ENCODE results near the gene PRELID3B.

Gene PRELID3B

DNA sequence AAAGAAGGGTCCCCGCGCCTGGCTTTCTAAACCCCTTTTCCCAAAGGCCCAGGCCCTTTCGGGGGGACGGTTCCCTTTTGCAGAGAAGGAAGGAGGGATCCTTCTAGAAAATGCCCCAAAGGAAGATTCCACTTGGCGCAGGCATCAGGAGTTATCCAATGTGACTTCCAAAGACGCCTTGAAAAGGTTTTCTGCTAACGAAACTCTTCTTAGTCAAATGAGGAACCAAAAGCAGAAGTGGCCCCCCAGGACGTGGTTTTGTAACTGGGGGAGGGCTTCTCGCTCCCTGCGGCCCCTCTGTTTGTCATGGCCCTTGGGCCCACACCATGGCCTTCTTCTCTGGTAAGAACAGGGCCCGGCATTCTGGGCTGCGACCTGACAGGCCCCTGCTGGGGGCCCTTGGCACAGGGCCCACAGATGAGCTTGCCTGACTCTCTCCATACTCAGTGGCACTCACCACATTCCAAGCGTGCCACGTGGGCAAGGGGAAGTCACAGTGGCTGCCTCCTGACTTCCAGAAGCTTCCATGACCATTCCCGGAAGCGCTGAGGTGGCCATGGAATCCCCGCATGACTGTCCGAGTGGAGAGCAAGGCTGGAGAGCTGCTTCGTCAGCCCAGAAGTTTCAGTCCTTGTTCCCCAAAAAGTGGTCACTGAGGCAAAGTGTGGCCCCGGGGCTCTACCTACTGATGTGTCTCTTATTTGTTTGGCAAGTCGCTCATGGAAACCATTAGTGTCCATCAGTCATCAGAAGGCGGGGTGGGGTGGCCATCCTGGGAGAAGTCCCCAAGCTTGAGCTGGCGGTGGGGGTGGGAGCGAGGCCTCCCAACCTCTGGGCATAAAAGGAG, 34.7 kb downstream of the PRELID3B start:
- no peak for DNase-seq

DNA sequence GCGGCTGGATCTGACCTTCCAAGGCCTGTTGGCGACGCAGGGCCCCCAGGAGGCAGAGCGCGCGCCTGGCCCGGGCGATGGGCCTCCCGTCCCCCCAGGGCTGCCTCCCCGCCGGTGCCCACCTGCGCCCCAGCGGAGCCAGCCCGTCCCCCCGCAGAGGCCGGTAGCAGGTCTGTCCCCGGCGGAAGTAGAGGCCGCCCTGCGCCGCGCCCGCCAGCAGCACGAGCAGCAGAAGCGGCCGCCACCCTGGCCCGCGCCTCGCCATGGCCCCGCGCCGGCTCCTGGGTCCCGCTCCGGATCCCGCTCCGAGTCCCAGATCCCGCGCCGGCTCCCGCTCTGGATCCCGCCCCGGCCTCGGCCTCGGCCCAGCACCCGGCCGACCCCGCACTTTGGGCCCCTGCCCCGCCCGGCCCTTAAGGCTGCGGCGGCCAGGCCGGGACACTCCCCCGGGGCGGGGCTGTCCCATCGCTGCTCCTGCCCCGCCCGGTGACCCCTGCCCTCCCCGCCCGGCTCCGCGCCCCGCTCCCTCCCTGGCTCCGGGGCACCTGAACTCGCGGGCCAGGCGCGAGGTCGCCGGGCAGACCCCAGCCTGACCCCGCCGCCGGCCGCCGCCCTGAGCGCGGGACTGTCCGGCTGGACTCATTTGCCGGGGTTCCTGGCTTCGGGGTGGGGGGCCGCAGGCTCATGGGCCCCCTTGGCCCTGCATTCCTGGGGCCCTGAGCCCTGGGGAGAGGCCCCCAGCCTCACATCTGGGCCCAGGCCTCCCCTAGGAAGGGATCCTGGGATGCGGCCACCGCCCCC, 35.5 kb downstream of the PRELID3B start, which contains the start of gene CTSZ:
CTSZ (minus strand) TSS at position 391 of the 801 bp plus-strand sequence; CDS start at position 265, 126 bp downstream.
- DNase-seq: peak; percentile 80

DNA sequence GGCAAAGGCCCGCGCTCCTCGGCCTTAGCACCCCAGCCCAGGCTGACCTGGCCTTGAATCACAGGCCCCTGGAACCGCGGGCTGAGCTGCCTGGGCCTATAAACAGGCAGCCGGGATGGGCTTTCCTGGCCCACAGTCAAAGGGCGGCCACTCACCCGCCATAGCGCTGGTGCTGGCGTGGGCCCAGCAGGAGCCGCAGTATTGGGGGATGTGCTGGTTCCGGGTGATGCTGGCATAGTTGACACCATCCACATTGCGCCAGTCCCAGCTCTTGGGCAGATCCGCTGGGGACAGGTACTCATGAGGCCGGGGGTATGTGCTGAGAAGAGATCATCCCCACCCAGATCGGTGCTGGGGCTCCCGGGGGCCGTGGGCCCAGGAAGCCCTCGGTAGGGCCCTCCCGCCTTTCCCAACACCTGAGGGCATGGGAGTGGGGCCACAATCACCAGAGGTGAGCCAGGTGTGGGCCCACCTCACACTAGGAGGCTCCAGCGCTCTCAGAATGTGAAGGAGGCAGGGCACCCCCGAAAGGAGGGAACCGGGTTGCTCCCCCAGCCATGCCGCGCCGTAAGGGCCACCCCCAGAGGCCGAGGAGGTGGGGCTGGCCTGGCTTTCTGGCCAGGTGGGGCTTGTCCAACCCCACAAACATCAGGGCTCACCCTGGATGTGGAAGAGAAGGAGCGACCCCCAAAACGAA, 36.3 kb downstream of the PRELID3B start:
- DNase-seq: no peak

DNA sequence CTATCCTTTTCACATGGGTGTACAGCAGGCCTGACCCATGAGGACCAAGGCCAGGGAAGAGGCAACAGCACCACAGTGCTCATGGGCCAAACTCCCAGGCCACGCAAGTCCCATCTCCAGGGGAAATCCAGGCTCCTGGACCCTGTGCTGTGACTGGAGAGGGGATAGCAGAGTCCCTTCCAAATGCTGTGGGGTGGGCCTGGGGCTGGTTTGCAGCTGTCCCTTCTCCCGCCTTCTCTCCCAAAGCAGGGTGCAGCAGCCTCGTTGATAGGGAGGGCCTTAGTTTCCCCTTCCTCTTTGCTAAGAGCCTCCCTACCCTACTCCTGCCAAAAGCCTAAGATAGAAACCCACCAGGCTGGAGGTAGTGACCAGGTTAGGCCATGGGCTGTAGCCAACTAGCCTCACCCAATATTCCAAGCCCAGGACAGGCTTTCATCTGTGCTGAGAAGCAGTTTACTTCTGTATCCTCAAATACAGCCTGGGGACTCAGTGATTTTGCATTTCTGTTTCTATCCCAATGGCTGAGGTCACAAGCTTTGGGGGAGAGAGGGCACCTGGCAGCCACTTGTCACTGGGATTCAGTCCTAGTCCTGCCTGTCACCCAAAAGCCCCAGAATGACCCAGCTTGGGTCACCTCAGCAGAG, 36.9 kb downstream of the PRELID3B start:
- no peak for DNase-seq

DNA sequence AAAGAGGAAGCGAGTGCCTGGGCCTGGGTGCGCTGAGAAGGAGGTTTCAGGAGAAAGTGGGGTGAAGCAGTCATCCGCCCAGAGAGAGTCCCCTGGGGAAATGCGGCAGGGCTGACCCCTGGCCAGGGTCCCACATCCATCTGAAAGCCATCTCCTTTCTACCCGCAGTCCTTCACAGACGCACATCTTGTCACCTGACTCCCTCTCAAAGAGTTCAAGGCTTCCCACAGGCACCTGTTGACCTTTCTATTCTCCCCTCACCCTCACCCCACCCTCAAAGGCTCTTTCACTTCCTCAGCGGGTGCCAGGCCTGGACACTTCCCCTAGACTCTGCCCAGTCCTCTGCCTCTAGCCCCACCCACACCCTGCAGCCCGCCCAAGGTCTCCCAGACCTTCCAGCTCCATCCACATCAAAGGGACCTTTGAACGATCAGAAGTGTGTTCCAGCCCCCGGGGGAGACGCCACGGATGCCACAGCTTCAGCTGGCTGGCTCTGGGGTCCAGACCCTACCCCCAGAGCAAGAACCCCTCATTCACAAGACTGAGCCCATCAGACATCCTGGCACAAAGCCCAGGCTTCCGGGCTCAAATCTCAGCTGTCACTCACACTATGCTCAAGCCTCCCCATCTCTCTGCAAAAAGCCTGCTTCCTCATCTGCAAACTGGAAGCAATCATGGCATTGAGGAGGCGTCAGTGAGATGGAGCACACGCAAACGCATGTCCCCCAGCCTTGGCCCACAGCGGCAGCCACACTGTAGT, 37.6 kb downstream of the PRELID3B start:
- no peak for DNase-seq

DNA sequence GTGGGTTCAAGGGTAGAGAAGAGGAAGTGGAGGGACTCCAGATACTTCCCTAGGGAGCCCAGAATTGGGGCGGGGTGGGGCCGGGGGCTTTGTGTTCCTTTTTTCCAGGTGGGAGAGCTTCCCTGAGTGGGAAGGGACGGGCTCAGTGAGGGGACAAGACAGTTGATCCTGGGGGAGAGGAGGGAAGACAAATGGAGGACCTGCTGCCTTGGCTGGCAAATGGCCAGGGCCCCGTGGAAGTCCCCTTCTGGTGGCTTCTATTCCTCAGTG, 38.2 kb downstream of the PRELID3B start:
- no peak for DNase-seq

DNA sequence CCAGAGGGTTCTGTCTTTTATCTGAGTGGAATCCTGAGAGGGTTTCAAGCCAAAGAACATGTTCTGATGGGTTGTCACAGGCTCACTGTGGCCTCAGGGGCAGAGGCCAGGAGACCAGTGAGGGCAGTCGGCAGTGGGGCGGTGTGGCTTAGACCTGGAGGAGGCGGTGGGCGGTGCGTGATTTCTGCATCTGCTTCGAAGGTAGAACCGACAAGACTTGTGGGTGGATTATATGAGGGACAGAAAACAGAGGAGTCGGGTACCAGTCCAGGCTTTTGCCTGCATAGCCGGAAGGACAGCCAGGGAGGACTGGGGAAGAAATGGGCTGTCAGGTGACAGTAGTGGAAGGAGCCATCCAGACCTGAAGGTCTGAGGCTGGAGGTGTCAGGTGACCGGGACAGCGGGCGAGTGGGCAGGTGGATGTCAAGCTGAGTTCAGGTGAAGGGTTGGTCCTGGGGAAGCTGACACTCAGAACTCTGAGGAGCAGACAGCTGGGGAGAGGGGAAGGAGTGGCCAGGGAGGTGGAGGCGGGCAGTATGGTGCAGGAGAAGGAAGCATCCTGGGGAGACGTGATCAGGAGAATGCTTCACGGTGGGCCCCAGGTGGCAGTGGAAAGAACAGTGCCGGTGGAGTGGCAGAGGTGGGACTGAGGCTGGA, 38.6 kb downstream of the PRELID3B start:
- no peak for DNase-seq

DNA sequence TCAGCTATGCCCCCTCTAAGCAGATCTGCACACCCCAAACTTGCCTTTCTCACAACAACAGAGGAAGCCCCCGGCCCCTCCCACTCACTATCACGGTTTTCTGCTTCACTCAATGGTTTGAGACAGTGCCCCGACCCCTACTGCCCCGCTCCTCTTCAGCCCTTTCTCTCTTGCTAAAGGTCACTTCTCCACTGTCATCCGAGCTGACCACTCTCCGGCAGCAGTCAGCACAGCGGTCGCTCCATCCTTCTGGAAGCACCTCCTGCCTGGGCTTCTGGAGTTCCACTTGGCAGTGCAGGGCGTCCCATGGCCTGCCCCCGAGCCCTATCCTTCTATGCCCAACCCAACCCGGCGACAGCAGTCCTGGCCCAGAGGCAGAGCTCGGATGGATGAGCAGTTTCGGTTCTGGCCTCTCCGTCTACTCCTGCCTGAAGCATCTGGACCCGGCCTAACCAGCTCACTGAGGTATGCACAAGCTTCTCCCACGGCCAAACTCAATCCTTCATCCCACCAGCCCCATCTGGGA, 39.6 kb downstream of the PRELID3B start:
- no peak for DNase-seq

DNA sequence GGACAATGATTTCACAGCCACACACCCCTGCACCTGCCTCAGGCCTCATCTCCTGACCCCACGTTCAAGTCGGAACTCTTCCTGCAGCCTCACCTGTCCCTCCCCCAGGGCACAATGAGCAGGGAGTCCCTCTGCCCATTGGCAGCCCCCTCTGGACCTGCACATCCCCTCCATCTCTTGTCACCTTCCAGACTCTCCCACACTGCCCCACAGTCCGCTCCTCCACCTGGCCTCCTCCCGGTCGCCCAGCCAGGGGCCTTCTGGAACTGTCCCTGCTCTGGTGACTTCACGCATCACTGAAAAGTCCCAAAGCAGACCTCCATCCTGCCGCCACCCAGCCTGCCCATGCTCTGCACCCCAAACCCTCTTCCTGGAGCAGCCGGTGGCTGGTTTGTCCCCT, 40.2 kb downstream of the PRELID3B start:
- DNase-seq: no peak

DNA sequence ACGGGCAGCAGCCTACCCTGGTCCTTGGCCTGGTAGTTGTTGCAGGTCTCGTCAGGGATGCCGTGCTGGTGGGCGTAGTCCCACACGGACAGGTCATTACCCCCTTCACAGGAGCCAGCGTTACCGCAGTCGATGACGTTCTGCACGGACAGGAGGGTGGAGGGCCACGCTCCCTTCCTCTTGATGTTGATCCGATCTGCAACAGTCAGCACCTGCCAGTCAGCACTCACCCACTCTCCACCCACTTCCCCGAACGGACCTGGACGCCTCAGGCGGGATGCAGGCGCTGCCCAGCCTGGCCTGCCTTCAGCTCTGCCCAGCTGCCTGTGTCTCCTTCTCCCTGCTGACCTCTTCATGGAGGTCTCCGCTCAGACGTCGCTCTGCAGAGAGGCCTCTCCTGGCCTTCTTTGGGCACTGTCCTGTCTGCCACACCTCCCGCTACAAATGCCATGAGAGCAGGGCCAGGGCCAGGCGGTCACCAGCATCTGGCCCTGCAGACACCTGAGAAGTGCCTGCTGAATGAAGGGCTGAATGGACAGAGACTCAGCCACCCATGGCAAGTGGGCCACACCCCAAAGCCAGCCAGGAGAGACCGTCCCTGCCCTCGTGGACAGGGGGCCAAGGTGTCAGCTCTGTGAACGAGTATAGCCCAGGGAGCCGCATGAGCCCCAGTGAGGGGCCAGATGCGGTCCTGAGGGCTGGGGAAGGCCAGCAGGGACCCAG, 41.0 kb downstream of the PRELID3B start:
- no peak for DNase-seq

DNA sequence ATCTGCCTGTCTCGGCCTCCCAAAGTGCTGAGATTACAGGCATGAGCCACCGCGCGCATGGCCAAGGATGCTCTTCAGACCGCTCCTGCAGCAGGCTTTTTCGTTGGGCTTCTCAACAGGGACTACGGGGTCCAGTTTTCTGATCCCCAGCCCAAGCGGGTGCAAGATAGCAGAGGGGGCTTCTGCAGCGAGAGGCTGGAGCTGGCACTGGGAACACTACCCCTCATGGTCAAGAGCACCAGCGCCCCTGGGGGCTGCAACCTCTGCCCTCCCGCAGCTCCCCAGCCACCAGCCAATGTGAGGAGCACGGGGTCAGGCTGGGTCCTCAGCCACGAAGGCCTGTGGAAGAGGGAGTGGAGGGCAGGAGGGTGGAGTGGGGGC, 41.5 kb downstream of the PRELID3B start:
- DNase-seq: no peak

DNA sequence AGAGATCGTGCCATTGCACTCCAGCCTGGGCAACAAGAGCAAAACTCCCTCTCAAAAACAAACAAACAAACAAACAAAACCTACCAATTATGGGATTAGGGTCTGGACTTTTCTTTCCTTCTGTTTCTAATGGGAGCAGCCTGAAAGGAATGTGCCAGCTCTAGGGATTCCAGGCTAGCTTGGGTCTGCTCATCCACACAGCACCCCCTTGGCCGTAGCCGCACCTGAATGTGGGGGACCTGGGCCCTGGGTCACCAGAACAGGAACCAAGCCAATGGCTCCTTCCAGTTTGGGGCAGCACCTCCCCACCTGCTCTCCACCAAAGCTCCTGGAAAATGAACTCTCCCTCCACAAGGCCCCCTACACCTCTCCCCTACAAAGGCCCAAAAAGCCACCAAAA, 42.3 kb downstream of the PRELID3B start:
- DNase-seq: no peak

DNA sequence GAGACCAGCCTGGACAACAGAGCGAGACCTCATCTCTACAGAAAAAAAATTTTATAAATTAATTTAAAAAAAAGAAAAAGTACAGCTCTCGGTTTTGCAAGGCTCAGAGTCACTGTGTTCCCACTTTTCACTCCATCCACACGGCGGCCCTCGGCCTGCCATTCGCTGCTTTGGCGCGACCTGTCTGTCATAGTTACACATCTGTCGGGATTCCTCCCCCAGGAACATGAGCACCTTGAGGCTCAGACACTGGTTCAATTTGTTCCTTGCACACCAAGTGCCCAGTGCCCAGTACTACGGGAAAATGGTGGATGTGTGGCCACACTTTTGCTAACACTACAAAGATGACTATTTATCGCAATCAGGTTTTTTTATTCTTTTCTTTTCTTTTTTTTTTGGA, 43.9 kb downstream of the PRELID3B start:
- DNase-seq: no peak

DNA sequence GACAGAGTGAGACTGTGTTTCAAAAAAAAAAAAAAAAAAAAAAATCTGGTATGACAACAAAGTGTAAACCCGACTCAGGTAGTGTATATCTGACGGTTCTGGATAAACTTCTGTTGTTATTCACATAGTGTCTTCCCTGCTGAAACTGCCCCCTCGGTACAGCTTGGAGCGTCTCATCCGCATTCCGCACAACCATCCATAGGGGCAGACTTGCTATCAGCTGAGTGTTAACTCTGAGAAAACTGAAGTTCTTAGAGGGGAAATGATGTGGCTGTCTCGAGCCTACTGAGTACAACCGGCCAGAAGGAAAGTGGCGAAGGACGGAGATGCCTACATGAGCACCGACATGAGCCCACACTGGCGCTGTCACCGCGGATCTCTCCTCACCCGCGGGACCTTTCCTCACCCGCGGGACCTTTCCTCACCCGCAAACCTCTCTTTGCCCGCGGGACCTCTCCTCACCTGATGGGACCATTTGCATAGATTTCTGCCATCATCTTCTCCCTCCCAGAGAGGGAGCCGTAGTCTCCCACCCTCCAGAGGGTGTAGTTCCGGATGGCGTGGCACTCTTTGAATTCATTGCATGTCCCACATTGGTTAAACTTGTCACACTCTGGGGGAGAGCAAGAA, 45.3 kb downstream of the PRELID3B start:
- DNase-seq: no peak

DNA sequence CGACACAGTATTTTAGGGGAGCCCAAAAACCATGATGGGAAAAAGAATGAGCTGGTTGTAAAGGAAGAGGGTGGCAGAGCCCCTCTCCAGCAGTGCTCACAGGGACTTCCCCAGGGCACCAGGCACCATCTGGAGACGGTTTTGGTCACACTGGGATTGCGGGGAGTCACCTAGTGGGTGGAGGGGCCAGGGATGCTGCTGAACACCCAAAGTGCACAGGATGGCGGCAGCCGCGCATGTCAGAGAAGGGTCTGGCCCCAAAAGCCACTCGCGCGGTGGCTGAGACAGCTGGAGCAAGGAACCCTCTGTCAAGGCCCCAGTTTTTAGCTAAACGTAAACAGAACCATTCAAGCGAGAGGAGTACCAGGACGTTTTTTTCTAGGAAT, 46.4 kb downstream of the PRELID3B start:
- DNase-seq: no peak

DNA sequence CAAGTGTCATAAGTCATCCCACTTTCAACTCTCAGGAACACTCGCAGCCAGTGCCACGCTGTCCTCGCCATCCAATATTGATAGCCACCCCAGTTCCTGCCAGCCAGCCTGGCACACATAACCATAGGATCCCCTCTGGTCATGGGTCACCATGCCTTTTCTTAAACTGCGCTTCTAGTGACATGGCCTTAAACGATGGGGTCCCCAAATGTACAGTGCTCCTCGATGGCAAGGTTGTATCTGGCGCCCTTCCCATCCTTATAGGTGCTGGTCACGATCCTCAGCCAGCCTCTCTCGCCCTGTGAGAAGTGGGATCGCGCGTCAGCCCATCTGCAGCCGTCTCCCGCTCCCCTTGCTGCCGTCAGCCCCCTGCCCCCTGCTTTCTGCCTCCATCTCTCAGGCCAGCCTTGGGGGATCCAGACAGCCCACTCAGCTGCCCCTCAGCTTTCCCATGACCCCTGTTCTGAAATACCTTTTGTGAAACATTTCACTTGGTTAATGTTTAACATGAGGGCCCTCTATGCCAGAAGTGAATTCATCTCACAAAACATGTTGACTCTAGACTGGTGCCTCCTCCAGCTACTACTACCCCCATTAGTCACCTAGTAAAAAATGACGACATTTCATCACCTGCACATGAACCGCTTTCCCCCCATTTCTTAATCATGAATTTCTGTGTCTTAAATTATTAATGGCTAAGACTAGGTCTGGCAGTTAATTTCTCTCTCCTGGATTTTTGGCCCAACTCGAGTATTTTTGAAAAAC, 46.9 kb downstream of the PRELID3B start:
- no peak for DNase-seq

DNA sequence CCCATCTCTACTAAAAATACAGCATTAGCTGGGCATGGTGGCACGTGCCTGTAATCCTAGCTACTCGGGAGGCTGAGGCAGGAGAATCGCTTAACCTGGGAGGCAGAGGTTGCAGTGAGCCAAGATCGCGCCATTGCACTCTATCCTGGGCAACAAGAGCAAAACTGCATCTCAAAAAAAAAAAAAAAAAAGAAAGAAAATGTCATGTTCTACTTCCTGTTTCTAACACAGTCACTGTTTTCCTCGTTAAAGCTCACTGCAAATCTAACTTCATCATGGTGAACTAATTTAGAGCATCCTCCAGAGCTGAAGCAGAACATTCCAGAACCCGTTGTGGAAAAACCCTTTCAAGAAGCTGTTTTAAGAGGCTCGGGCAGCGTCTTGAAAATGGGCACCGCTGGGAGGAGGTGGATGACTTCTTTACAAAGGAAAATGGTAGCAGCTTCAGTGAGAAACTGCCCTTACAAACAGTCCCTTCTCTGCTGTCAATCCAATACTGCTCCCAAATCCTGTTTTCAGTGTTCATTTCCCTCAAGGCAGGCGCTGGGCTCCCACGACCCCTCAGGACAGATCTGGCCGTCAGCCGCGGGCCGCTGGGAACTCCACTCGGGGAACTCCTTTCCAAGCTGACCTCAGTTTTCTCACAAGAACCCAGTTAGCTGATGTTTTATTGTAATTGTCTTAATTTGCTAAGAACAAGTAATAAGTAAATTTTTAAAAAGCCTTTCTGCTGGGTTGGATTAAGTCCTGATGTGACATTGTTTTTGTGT, 48.0 kb downstream of the PRELID3B start:
- no peak for DNase-seq

DNA sequence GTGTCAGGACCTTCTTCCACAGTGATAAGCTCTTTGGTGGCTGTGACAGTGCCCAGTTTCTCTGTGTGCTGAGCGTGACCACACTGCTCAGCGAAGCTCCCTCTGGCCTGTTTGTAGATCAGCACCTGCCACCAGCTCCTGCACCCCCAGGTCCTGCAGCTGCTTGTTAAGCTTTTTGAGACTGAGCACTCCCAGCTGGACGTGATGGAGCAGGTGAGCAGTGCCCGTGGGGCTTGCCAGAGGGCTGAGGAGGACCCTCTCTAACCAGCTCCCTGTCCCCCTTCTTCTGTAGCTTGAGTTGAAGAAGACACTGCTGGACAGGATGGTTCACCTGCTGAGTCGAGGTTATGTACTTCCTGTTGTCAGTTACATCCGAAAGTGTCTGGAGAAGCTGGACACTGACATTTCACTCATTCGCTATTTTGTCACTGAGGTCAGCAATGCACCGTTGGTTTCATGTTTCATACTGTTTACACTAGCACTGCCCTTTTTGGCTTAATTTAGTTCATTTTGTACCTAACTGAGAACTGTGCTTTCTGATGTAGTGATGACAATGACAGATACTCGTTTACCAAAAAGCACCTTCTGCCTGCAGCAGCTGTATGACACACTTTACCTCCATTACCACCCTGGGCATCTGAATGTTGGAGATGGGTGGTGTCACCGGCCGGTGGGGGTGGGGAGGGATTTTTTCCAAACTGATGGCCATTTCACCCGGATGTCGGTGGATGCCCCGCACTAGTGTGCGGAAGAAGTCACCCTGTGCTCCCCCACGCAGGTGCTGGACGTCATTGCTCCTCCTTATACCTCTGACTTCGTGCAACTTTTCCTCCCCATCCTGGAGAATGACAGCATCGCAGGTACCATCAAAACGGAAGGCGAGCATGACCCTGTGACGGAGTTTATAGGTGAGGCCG, 49.0 kb downstream of the PRELID3B start:
- DNase-seq: no peak

Data from eye (tissue), 1 donor.